H9 (cell line): ENCODE measurements around the gene CAMK2B. TPM values are rescaled to one million over a fixed set of nuclear protein-coding genes. Genes with fewer than 3 reads are reported as not detected.
A peak's percentile ranks its signal among the peaks of the same experiment; 100 is the strongest.

ENCODE experiments used
- DNase-seq: peaks from one replicate; pipeline ENCODE4 v3.0.0-alpha.2; 2017
- H2AFZ ChIP-seq: one replicate; pipeline ENCODE4 v1.6.1; 2013; ENCODE audit warnings: mild to moderate bottlenecking, low read length, control low read depth, moderate library complexity
- H2AK5ac ChIP-seq: 2 replicates; pipeline ENCODE4 v1.6.1; 2013; ENCODE audit warnings: low read length, control low read depth, mixed read lengths; ENCODE audit not compliant: insufficient read length
- H2BK120ac ChIP-seq: one replicate; pipeline ENCODE4 v1.6.1; 2013; ENCODE audit warnings: low read depth, mild to moderate bottlenecking, low read length, control low read depth, inconsistent platforms; ENCODE audit not compliant: poor library complexity, severe bottlenecking
- H2BK12ac ChIP-seq: 2 replicates; pipeline ENCODE4 v1.6.1; 2013; ENCODE audit warnings: low read length, control low read depth, mixed read lengths, low read depth; ENCODE audit not compliant: insufficient read length
- H2BK15ac ChIP-seq: 2 replicates; pipeline ENCODE4 v1.6.1; 2013; ENCODE audit warnings: low read depth, low read length, control low read depth
- H2BK20ac ChIP-seq: one replicate; pipeline ENCODE4 v1.6.1; 2013; ENCODE audit warnings: low read depth, mild to moderate bottlenecking, low read length, control low read depth, inconsistent platforms; ENCODE audit not compliant: poor library complexity, severe bottlenecking
- H2BK5ac ChIP-seq: 2 replicates; pipeline ENCODE4 v1.6.1; 2013; ENCODE audit warnings: low read length, control low read depth, mixed read lengths; ENCODE audit not compliant: insufficient read length
- H3K14ac ChIP-seq: 2 replicates; pipeline ENCODE4 v1.6.1; 2013; ENCODE audit warnings: low read length, control low read depth; ENCODE audit not compliant: insufficient read depth
- H3K18ac ChIP-seq: 2 replicates; pipeline ENCODE4 v1.6.1; 2013; ENCODE audit warnings: low read depth, mild to moderate bottlenecking, mixed read lengths, low read length, control low read depth; ENCODE audit not compliant: insufficient read length
- H3K23ac ChIP-seq: 2 replicates; pipeline ENCODE4 v1.6.1; 2013; ENCODE audit warnings: low read length, control low read depth, mixed read lengths, low read depth; ENCODE audit not compliant: insufficient read length
- H3K23me2 ChIP-seq: 2 replicates; pipeline ENCODE4 v1.6.1; 2013; ENCODE audit warnings: low read depth, mild to moderate bottlenecking, mixed read lengths, low read length, control low read depth; ENCODE audit not compliant: insufficient read length, poor library complexity, severe bottlenecking
- H3K27ac ChIP-seq: 2 replicates; pipeline ENCODE4 v1.5.1; 2013; ENCODE audit warnings: low read length, control low read depth, mixed read lengths, low read depth; ENCODE audit not compliant: insufficient read length
- H3K27me3 ChIP-seq: 2 replicates; pipeline ENCODE4 v1.6.1; 2013; ENCODE audit warnings: low read length, control low read depth, inconsistent platforms; ENCODE audit not compliant: insufficient read depth
- H3K4ac ChIP-seq: 2 replicates; pipeline ENCODE4 v1.6.1; 2013; ENCODE audit warnings: low read depth, mild to moderate bottlenecking, control low read depth, inconsistent platforms, low read length, moderate library complexity
- H3K4me1 ChIP-seq: 2 replicates; pipeline ENCODE4 v1.6.1; 2013; ENCODE audit warnings: low read length, control low read depth, inconsistent platforms; ENCODE audit not compliant: insufficient read depth
- H3K4me2 ChIP-seq: 2 replicates; pipeline ENCODE4 v1.6.1; 2013; ENCODE audit warnings: low read length, control low read depth, mixed read lengths; ENCODE audit not compliant: insufficient read length, insufficient read depth
- H3K56ac ChIP-seq: 2 replicates; pipeline ENCODE4 v1.6.1; 2013; ENCODE audit warnings: low read depth, mild to moderate bottlenecking, mixed read lengths, low read length, control low read depth; ENCODE audit not compliant: insufficient read length
- H3K79me1 ChIP-seq: 2 replicates; pipeline ENCODE4 v1.6.1; 2013; ENCODE audit warnings: low read depth, mild to moderate bottlenecking, moderate library complexity, low read length, control low read depth, inconsistent platforms; ENCODE audit not compliant: insufficient read depth, poor library complexity, severe bottlenecking
- H3K79me2 ChIP-seq: 2 replicates; pipeline ENCODE4 v1.6.1; 2013; ENCODE audit warnings: low read length, control low read depth, inconsistent platforms; ENCODE audit not compliant: insufficient read depth
- H3K9ac ChIP-seq: 2 replicates; pipeline ENCODE4 v1.6.1; 2013; ENCODE audit warnings: low read length, control low read depth, mixed read lengths; ENCODE audit not compliant: insufficient read length; ENCODE audit errors: extremely low read depth
- H3K9me3 ChIP-seq: one replicate; pipeline ENCODE4 v1.6.1; 2013; ENCODE audit warnings: low read depth, low read length, inconsistent platforms; ENCODE audit not compliant: control insufficient read depth
- H3T11ph ChIP-seq: one replicate; pipeline ENCODE4 v1.6.1; 2013; ENCODE audit warnings: mild to moderate bottlenecking, low read length, control low read depth, inconsistent platforms
- H4K20me1 ChIP-seq: one replicate; pipeline ENCODE4 v1.6.1; 2013; ENCODE audit not compliant: control insufficient read depth, insufficient read length, insufficient read depth
- H4K5ac ChIP-seq: 2 replicates; pipeline ENCODE4 v1.6.1; 2013; ENCODE audit warnings: low read depth, mild to moderate bottlenecking, mixed read lengths, low read length, control low read depth; ENCODE audit not compliant: insufficient read length
- H4K8ac ChIP-seq: replicated peaks from 2 replicates; pipeline ENCODE4 v1.6.1; 2013; ENCODE audit warnings: low read length, control low read depth, mixed read lengths, low read depth; ENCODE audit not compliant: insufficient read length
- H4K91ac ChIP-seq: 2 replicates; pipeline ENCODE4 v1.6.1; 2013; ENCODE audit warnings: low read depth, mild to moderate bottlenecking, moderate library complexity, mixed read lengths, low read length, control low read depth; ENCODE audit not compliant: insufficient read length
- H3K27ac Mint-ChIP-seq, 3 experiments: 2 replicates in 2 of 3; 3 replicates in 1 of 3; pipeline ENCODE4 v1.8.0; 2020 to 2021; ENCODE audit warnings: mixed read lengths in 3 of 3, mild to moderate bottlenecking in 1 of 3, moderate library complexity in 1 of 3
- H3K27me3 Mint-ChIP-seq: 2 replicates; pipeline ENCODE4 v1.8.0; 2021; ENCODE audit warnings: low read depth, mild to moderate bottlenecking, moderate library complexity, mixed read lengths
- H3K36me3 Mint-ChIP-seq, 3 experiments: 2 replicates in 2 of 3; 3 replicates in 1 of 3; pipeline ENCODE4 v1.8.0; 2020 to 2021; ENCODE audit warnings: low read depth in 3 of 3, mixed read lengths in 3 of 3; ENCODE audit not compliant: insufficient read depth in 1 of 3
- H3K4me1 Mint-ChIP-seq, 2 experiments: 2 replicates each; pipeline ENCODE4 v1.8.0; 2020; ENCODE audit warnings: mixed read lengths in 2 of 2
- H3K4me3 Mint-ChIP-seq, 2 experiments: 2 replicates in 1 of 2; 3 replicates in 1 of 2; pipeline ENCODE4 v1.8.0; 2020 to 2021; ENCODE audit warnings: mild to moderate bottlenecking in 2 of 2, mixed read lengths in 2 of 2, moderate library complexity in 1 of 2
- H3K9me3 Mint-ChIP-seq, 2 experiments: 2 replicates in 1 of 2; 3 replicates in 1 of 2; pipeline ENCODE4 v1.8.0; 2020; ENCODE audit warnings: mild to moderate bottlenecking in 2 of 2, mixed read lengths in 2 of 2, moderate library complexity in 1 of 2
- WGBS: extraction: QIAGEN DNeasy Blood & Tissue Kit; methylation state at CpG from one replicate; pipeline ENCODE4 v1.1.7; 2013; ENCODE audit warnings: missing lambda C conversion rate, low lambda C conversion rate, mixed read lengths; ENCODE audit not compliant: insufficient read length; ENCODE audit errors: extremely low coverage; 5-methylcytosine and 5-hydroxymethylcytosine counted together
- total RNA-seq: library from RNA; stranded (reverse); gene quantifications from 2 replicates; pipeline ENCODE4 v1.2.1, GENCODE V29; 2021
- TF ChIP-seq, protein P1 (sequence below): fragments of 200-600 bp; sonication (generic); conservative IDR thresholded peaks from 3 replicates; pipeline ENCODE4 v1.8.0; 2021; ENCODE audit warnings: antibody characterized with exemption, mild to moderate bottlenecking

Gene CAMK2B
- total RNA-seq, 1 experiment from 2014 or later: 0.17 TPM

GRCh38 chr7:44307905-44308595 is 17.3 kb downstream of the CAMK2B start:
- no peaks in the 10 kb centered on the region for H3K4me1 ChIP-seq
- TF ChIP-seq, protein P1, sequence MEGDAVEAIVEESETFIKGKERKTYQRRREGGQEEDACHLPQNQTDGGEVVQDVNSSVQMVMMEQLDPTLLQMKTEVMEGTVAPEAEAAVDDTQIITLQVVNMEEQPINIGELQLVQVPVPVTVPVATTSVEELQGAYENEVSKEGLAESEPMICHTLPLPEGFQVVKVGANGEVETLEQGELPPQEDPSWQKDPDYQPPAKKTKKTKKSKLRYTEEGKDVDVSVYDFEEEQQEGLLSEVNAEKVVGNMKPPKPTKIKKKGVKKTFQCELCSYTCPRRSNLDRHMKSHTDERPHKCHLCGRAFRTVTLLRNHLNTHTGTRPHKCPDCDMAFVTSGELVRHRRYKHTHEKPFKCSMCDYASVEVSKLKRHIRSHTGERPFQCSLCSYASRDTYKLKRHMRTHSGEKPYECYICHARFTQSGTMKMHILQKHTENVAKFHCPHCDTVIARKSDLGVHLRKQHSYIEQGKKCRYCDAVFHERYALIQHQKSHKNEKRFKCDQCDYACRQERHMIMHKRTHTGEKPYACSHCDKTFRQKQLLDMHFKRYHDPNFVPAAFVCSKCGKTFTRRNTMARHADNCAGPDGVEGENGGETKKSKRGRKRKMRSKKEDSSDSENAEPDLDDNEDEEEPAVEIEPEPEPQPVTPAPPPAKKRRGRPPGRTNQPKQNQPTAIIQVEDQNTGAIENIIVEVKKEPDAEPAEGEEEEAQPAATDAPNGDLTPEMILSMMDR: no peak
- H3K4me3 Mint-ChIP-seq: no peak overlapping the region
- peaks cover 8% of the 10 kb centered on the region; the same call in 1 of the 2 replicates for H3K27me3 ChIP-seq
- no peak overlapping the region for H3K18ac ChIP-seq
- no peak overlapping the region for H3K27ac ChIP-seq
- H4K91ac ChIP-seq: no peak overlapping the region
- H3T11ph ChIP-seq: no peak overlapping the region
- WGBS: no CpG with 5 or more reads among the region's 8 CpGs
- H3K23me2 ChIP-seq: peaks cover 4% of the 10 kb centered on the region
- H3K36me3 Mint-ChIP-seq: no peaks in the 10 kb centered on the region
- no peak overlapping the region for H2AK5ac ChIP-seq
- H3K56ac ChIP-seq: no peak overlapping the region
- H2BK5ac ChIP-seq: no peak overlapping the region
- H3K79me1 ChIP-seq: no peaks in the 10 kb centered on the region
- H2BK15ac ChIP-seq: no peak overlapping the region
- H2BK12ac ChIP-seq: no peak overlapping the region
- no peak overlapping the region for H3K14ac ChIP-seq
- peaks cover 0 to 2% of the 10 kb centered on the region in 2 experiments; a peak in 1 of 4 replicates for H3K4me1 Mint-ChIP-seq
- no peak overlapping the region for H4K5ac ChIP-seq
- no peak overlapping the region for H4K8ac ChIP-seq
- H3K4ac ChIP-seq: no peak overlapping the region
- H3K23ac ChIP-seq: no peak overlapping the region
- no peak overlapping the region for H2AFZ ChIP-seq
- H3K9me3 ChIP-seq: no peaks in the 10 kb centered on the region
- no peaks in the 10 kb centered on the region for H3K79me2 ChIP-seq
- H3K4me2 ChIP-seq: no peak overlapping the region
- H4K20me1 ChIP-seq: no peaks in the 10 kb centered on the region
- no peak overlapping the region for H3K27ac Mint-ChIP-seq
- no peak overlapping the region for H3K9ac ChIP-seq
- no peak overlapping the region for H2BK120ac ChIP-seq
- no peak overlapping the region for H2BK20ac ChIP-seq
- H3K9me3 Mint-ChIP-seq: no peaks in the 10 kb centered on the region; a peak in 1 of 5 replicates
- DNase-seq: peak; percentile 18
- peaks cover 63% of the 10 kb centered on the region for H3K27me3 Mint-ChIP-seq
